Stomach (tissue), 4 donors: ENCODE data around the gene FLT1.

Experiments used
- POLR2A ChIP-seq, 4 donors: fragments of 450-650 bp; IDR thresholded peaks; one replicate each; pipeline ENCODE4 v1.6.1; 2016; ENCODE audit warnings: antibody characterized with exemption in 4 of 4, control low read depth in 2 of 4, mild to moderate bottlenecking in 1 of 4, moderate library complexity in 1 of 4
- TF ChIP-seq, protein P1 (sequence below), 7 experiments: fragments of 450-650 bp in 4 of 7; fragments of 200-600 bp in 3 of 7; sonication (generic) in 3 of 7; IDR thresholded peaks; one replicate each; pipeline ENCODE4 v1.5.1; 2016 to 2019; ENCODE audit warnings: antibody characterized with exemption in 7 of 7, control low read depth in 2 of 7, mild to moderate bottlenecking in 1 of 7

DNA sequence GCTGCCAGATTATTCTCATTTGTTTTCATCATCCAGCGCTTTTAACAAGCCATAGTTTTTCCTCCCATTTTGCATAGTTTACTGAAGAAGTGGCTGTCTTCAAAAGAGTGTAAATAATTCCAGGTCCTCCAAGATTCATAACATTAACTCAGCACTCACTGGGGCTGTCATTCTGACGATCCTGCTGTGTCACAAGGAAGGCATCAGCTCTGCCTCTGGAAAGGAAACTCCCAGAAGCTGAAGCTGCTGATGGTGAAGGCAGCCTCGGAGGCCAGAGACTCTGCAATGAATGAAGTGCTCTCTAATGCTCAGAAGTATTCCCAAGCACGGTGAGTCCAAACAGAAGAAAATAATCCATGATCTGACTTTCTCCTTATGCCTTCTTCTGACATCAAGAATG lies 60.0 kb downstream of the FLT1 start:
- TF ChIP-seq, protein P1, sequence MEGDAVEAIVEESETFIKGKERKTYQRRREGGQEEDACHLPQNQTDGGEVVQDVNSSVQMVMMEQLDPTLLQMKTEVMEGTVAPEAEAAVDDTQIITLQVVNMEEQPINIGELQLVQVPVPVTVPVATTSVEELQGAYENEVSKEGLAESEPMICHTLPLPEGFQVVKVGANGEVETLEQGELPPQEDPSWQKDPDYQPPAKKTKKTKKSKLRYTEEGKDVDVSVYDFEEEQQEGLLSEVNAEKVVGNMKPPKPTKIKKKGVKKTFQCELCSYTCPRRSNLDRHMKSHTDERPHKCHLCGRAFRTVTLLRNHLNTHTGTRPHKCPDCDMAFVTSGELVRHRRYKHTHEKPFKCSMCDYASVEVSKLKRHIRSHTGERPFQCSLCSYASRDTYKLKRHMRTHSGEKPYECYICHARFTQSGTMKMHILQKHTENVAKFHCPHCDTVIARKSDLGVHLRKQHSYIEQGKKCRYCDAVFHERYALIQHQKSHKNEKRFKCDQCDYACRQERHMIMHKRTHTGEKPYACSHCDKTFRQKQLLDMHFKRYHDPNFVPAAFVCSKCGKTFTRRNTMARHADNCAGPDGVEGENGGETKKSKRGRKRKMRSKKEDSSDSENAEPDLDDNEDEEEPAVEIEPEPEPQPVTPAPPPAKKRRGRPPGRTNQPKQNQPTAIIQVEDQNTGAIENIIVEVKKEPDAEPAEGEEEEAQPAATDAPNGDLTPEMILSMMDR (IDR thresholded peaks at IDR 0.05), result no peak
- TF ChIP-seq POLR2A (IDR thresholded peaks at IDR 0.05), result no peak
